H1 (cell line): Measurements from ENCODE around the gene APP. TPM values are rescaled to one million over a fixed set of nuclear protein-coding genes. Genes with fewer than 3 reads are reported as not detected.

Experiments used
- BRCA1 ChIP-seq: IDR thresholded peaks from 2 replicates; pipeline ENCODE4 v1.6.1; 2012; ENCODE audit warnings: low read depth, low read length, improper control_type of control experiment
- CBX5 ChIP-seq: fragments of 300-800, 300-1000 bp; sonication (generic); IDR thresholded peaks from 2 replicates; pipeline ENCODE4 v1.7.1; 2016; ENCODE audit warnings: antibody characterized with exemption, low read length, low read depth
- CTBP2 ChIP-seq: IDR thresholded peaks from 2 replicates; pipeline ENCODE4 v1.7.0; 2011; ENCODE audit warnings: borderline replicate concordance, mild to moderate bottlenecking, moderate library complexity, mixed read lengths, low read length; ENCODE audit not compliant: insufficient read depth, insufficient read length
- CTCF ChIP-seq, 3 experiments: IDR thresholded peaks; 1 replicate in 2 of 3; 2 replicates in 1 of 3; pipeline versions ENCODE4 v1.5.1 to v1.6.1; 2011; ENCODE audit warnings: low read length in 3 of 3, mild to moderate bottlenecking in 3 of 3, inconsistent platforms in 2 of 3, low read depth in 1 of 3, moderate library complexity in 1 of 3; ENCODE audit not compliant: insufficient read depth in 1 of 3; ENCODE audit errors: control extremely low read depth in 1 of 3
- RBBP5 ChIP-seq: IDR thresholded peaks from 2 replicates; pipeline ENCODE4 v1.7.1; 2012; ENCODE audit warnings: low read depth, mild to moderate bottlenecking, inconsistent platforms, low read length, moderate library complexity, borderline replicate concordance
- ZNF274 ChIP-seq: IDR thresholded peaks from 2 replicates; pipeline ENCODE4 v1.7.0; 2012; ENCODE audit warnings: low read length, borderline replicate concordance; ENCODE audit errors: extremely low read depth
- polyA plus RNA-seq, 7 experiments: library from polyadenylated mRNA; depleted of rRNA in 3 of 7; stranded (reverse) in 5 of 7; unstranded in 2 of 7; fragments of >200 nt in 5 of 7; fragments of 200-250 nt in 2 of 7; gene quantifications; 1 replicate in 5 of 7; 2 replicates in 1 of 7; 4 replicates in 1 of 7; pipeline versions ENCODE4 v1.2.1 to v1.2.3, GENCODE V29; 2011 to 2013; ENCODE audit warnings: missing spikeins in 2 of 7, mixed read lengths in 2 of 7
- total RNA-seq: library from RNA; stranded (reverse); fragmentation: NEBNext Ultra II Directional; extraction: Animal tissue kit (Norgen Biotek cat#: 25700); gene quantifications from 2 replicates; pipeline ENCODE4 v1.2.1, GENCODE V29; 2021

Gene APP
- total and polyA plus RNA-seq, 2 of the 8 experiments (the other 6 are each of a cell fraction or from before 2014, with no cell fraction given), result 375 to 551 TPM

GRCh38 chr21:25911730-25912401, 258.7 kb downstream of the APP start (continued):
- no peak for TF ChIP-seq CTCF (IDR thresholded peaks at IDR 0.05; ENCODE audit: control extremely low read depth in 1 of 3, insufficient read depth in 1 of 3, low read depth in 1 of 3, low read length in 3 of 3)
- TF ChIP-seq BRCA1, result no peak
- TF ChIP-seq CTBP2, result no peak
- no peak for TF ChIP-seq RBBP5
- TF ChIP-seq CBX5, result no peak
- no peak for TF ChIP-seq ZNF274
